HG03108 (cell line): Measurements from ENCODE around the gene TMEM63C.

ENCODE experiments used
- ATAC-seq: cut with Tn5 transposase; IDR thresholded peaks from one replicate; pipeline ENCODE4 v1.9.1; 2021; ENCODE audit warnings: moderate library complexity; ENCODE audit not compliant: unreplicated experiment

Gene TMEM63C

GRCh38 chr14:77181603-77182437 lies at the start of gene TMEM63C:
TMEM63C (plus strand) TSS chr14:77181798; CDS start chr14:77218814, 37,016 bp downstream.
- no peak for ATAC-seq

GRCh38 chr14:77131871-77132486 lies 49.6 kb upstream of the TMEM63C start:
- no peak for ATAC-seq

- no peak for ATAC-seq
Observed at GRCh38 chr14:77133720-77134338, 47.8 kb upstream of the TMEM63C start.

- no peak for ATAC-seq
Observed at GRCh38 chr14:77139022-77139421, 42.6 kb upstream of the TMEM63C start.

- ATAC-seq = no peak
Observed at GRCh38 chr14:77139540-77140358, 41.8 kb upstream of the TMEM63C start.

- ATAC-seq = no peak
Observed at GRCh38 chr14:77140359-77141213, 41.0 kb upstream of the TMEM63C start.

GRCh38 chr14:77141214-77142004 lies 40.2 kb upstream of the TMEM63C start, which contains the start of gene ZDHHC22:
ZDHHC22 (minus strand) TSS chr14:77141791; CDS start chr14:77139738, 2,053 bp downstream.
- ATAC-seq = no peak

GRCh38 chr14:77142005-77142800 lies 39.4 kb upstream of the TMEM63C start:
- no peak for ATAC-seq

GRCh38 chr14:77143071-77143470 lies 38.5 kb upstream of the TMEM63C start:
- no peak for ATAC-seq

GRCh38 chr14:77144412-77145115 lies 37.0 kb upstream of the TMEM63C start:
- ATAC-seq = no peak

GRCh38 chr14:77145975-77146740 lies 35.4 kb upstream of the TMEM63C start:
- no peak for ATAC-seq

GRCh38 chr14:77148510-77149231 lies 32.9 kb upstream of the TMEM63C start:
- no peak for ATAC-seq

GRCh38 chr14:77151245-77151644 lies 30.4 kb upstream of the TMEM63C start:
- ATAC-seq = no peak

- no peak for ATAC-seq
Observed at GRCh38 chr14:77151918-77152588, 29.5 kb upstream of the TMEM63C start.

GRCh38 chr14:77153802-77154201 lies 27.8 kb upstream of the TMEM63C start:
- ATAC-seq = no peak

- no peak for ATAC-seq
Observed at GRCh38 chr14:77154421-77154820, 27.2 kb upstream of the TMEM63C start.
